Neural progenitor cell (in vitro differentiated cells): ENCODE data around the gene SULT1A1. TPM values are rescaled to one million over a fixed set of nuclear protein-coding genes. Genes with fewer than 3 reads are reported as not detected.
"Not testable (repeated sequence)": the region's sequence is repeated elsewhere in the genome, so short reads cannot be mapped to it uniquely, and the experiment has no call there.

Experiments used
- DNase-seq: peaks from one replicate; pipeline ENCODE4 v3.0.0-alpha.2; 2016; ENCODE audit warnings: low spot score
- H2AFZ ChIP-seq: fragments of 200-600 bp; sonication (generic); replicated peaks from 2 replicates; pipeline ENCODE4 v1.6.1; 2016; ENCODE audit warnings: antibody characterized with exemption
- H3F3A ChIP-seq: fragments of 200-600 bp; sonication (generic); 2 replicates; pipeline ENCODE4 v1.6.1; 2016; ENCODE audit warnings: antibody characterized with exemption, low read depth
- H3K27ac ChIP-seq: fragments of 200-600 bp; sonication (generic); 2 replicates; pipeline ENCODE4 v1.5.1; 2016; ENCODE audit warnings: mild to moderate bottlenecking
- H3K27me3 ChIP-seq: fragments of 200-600 bp; sonication (generic); 2 replicates; pipeline ENCODE4 v1.6.1; 2016; ENCODE audit warnings: mild to moderate bottlenecking, moderate library complexity
- H3K36me3 ChIP-seq: fragments of 200-600 bp; sonication (generic); 2 replicates; pipeline ENCODE4 v1.5.1; 2016
- H3K4me1 ChIP-seq: fragments of 200-600 bp; sonication (generic); 2 replicates; pipeline ENCODE4 v1.6.1; 2016; ENCODE audit warnings: mixed run types
- H3K4me2 ChIP-seq: fragments of 200-600 bp; sonication (generic); 2 replicates; pipeline ENCODE4 v1.6.1; 2016
- H3K4me3 ChIP-seq: fragments of 200-600 bp; sonication (generic); 2 replicates; pipeline ENCODE4 v1.5.1; 2016
- H3K79me2 ChIP-seq: fragments of 200-600 bp; sonication (generic); 2 replicates; pipeline ENCODE4 v1.6.1; 2016; ENCODE audit warnings: low read depth
- H3K9ac ChIP-seq: fragments of 200-600 bp; sonication (generic); 2 replicates; pipeline ENCODE4 v1.6.1; 2016
- H3K9me3 ChIP-seq: fragments of 200-600 bp; sonication (generic); 2 replicates; pipeline ENCODE4 v1.5.1; 2016; ENCODE audit warnings: low read depth
- H4K20me1 ChIP-seq: fragments of 200-600 bp; sonication (generic); 2 replicates; pipeline ENCODE4 v1.6.1; 2016; ENCODE audit warnings: low read depth
- H3K27ac Mint-ChIP-seq: 3 replicates; pipeline ENCODE4 v1.8.0; 2021; ENCODE audit warnings: mixed read lengths
- H3K27me3 Mint-ChIP-seq: 2 replicates; pipeline ENCODE4 v1.8.0; 2022; ENCODE audit warnings: low read depth, mild to moderate bottlenecking, inconsistent platforms, moderate library complexity, mixed read lengths; ENCODE audit not compliant: insufficient read depth
- H3K36me3 Mint-ChIP-seq: 3 replicates; pipeline ENCODE4 v1.8.0; 2021; ENCODE audit warnings: mixed read lengths
- H3K4me1 Mint-ChIP-seq: 3 replicates; pipeline ENCODE4 v1.8.0; 2021; ENCODE audit warnings: mixed read lengths
- H3K4me3 Mint-ChIP-seq: 3 replicates; pipeline ENCODE4 v1.8.0; 2021; ENCODE audit warnings: mild to moderate bottlenecking, moderate library complexity, mixed read lengths
- H3K9me3 Mint-ChIP-seq: 3 replicates; pipeline ENCODE4 v1.8.0; 2020; ENCODE audit warnings: mixed read lengths
- CTCF ChIP-seq: fragments of 200-600 bp; sonication (generic); IDR thresholded peaks from 2 replicates; pipeline ENCODE4 v1.5.1; 2017; ENCODE audit warnings: antibody characterized with exemption, mild to moderate bottlenecking
- EZH2 ChIP-seq: fragments of 200-600 bp; sonication (generic); IDR thresholded peaks from 2 replicates; pipeline ENCODE4 v1.6.1; 2017; ENCODE audit warnings: antibody characterized with exemption, mild to moderate bottlenecking, moderate library complexity
- EZH2phosphoT487 ChIP-seq: fragments of 200-600 bp; sonication (generic); IDR thresholded peaks from 2 replicates; pipeline ENCODE4 v1.6.1; 2017; ENCODE audit warnings: antibody characterized with exemption
- total RNA-seq: library from RNA; depleted of rRNA; stranded (reverse); fragments of >200 nt; gene quantifications from 2 replicates; pipeline ENCODE4 v1.2.3, GENCODE V29; 2015; ENCODE audit warnings: low replicate concordance

The SULT1A1 gene
- total RNA-seq, 1 donor from 2014 or later = 4.2 TPM

DNA sequence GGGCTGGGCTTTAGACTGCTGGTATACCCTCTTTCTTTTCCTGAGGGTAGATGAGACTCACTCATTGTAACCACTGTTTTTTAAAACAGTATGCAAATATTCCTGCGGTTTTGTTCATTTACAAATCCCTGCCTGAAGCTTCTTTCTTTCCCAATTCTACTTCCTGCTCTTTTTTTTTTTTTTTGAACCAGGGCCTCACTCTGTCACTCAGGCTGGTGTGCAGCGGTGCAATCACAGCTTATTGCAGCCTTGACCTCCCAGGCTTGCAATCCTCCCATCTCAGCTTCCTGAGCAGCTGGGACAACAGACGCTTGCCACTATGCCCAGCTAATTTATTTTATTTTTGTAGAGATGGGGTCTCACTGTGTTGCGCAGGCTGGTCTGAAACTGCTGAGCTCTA is 8.0 kb upstream of the SULT1A1 start:
- H3K27ac Mint-ChIP-seq = no peak overlapping the region
- no peaks in the 10 kb centered on the region for H3K79me2 ChIP-seq

DNA sequence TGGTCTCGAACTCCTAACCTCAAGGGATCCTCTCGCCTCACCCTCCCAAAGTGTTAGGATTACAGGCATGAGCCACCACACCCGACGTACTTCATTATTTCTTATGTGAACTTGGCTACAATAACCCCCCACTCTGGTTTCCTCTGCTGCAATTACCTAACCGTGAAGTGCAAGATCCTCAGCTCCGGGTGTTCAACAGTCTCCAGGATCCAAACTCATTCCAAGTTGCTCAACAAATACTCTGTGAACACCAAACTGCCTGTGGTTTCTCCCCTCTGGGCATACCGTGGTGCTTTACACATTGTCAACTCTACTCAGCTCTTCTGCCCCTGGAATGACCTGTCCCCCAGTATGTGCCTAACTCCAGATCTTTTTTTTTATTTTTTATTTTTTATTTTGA is 6.8 kb upstream of the SULT1A1 start:
- DNase-seq = no peak

More for the DNA sequence above, 8.0 kb upstream of the SULT1A1 start:
- H3K4me2 ChIP-seq = no peak overlapping the region
- H3K27me3 Mint-ChIP-seq = peaks cover 5% of the 10 kb centered on the region
- H3K36me3 Mint-ChIP-seq = no peaks in the 10 kb centered on the region
- no peaks in the 10 kb centered on the region for H3K36me3 ChIP-seq
- no peaks in the 10 kb centered on the region for H3K27me3 ChIP-seq
- no peak overlapping the region for H3K27ac ChIP-seq
- H3K9ac ChIP-seq = no peak overlapping the region
- peaks cover 20% of the 10 kb centered on the region for H3K4me1 Mint-ChIP-seq
- peaks cover 4% of the 10 kb centered on the region for H3F3A ChIP-seq
- H2AFZ ChIP-seq = no peak overlapping the region
- no peaks in the 10 kb centered on the region for H3K9me3 ChIP-seq
- no peak for DNase-seq
- H3K4me3 Mint-ChIP-seq = no peak overlapping the region
- H3K9me3 Mint-ChIP-seq = no peaks in the 10 kb centered on the region
- peaks cover 4% of the 10 kb centered on the region for H3K4me1 ChIP-seq
- TF ChIP-seq EZH2 = no peak
- TF ChIP-seq EZH2phosphoT487 = no peak
- no peak for TF ChIP-seq CTCF
- no peaks in the 10 kb centered on the region for H4K20me1 ChIP-seq
- H3K4me3 ChIP-seq = no peak overlapping the region

GRCh38 chr16:28616224-28616577 is 6.4 kb upstream of the SULT1A1 start:
- H3F3A ChIP-seq, H3K27ac Mint-ChIP-seq, H2AFZ ChIP-seq, H3K4me3 Mint-ChIP-seq, H3K36me3 Mint-ChIP-seq, H3K27me3 Mint-ChIP-seq, H3K79me2 ChIP-seq, H3K9me3 ChIP-seq, H3K9ac ChIP-seq, H3K36me3 ChIP-seq, H3K4me2 ChIP-seq, H3K27ac ChIP-seq, DNase-seq, H3K4me1 ChIP-seq, H3K4me3 ChIP-seq, H3K27me3 ChIP-seq, H3K9me3 Mint-ChIP-seq, H4K20me1 ChIP-seq: not testable (repeated sequence)
- peaks cover 10% of the 10 kb centered on the region for H3K4me1 Mint-ChIP-seq

More for the DNA sequence above, 6.8 kb upstream of the SULT1A1 start:
- Histone ChIP-seq H3K27me3 (no peaks in the 10 kb centered on the region), H4K20me1 (no peaks in the 10 kb centered on the region), H3K9me3 (no peaks in the 10 kb centered on the region), H3K4me1 (peaks cover 1% of the 10 kb centered on the region), H2AFZ (no peak overlapping the region), H3F3A (peaks cover under 1% of the 10 kb centered on the region), H3K36me3 (no peaks in the 10 kb centered on the region), H3K9ac (no peak overlapping the region), H3K79me2 (no peaks in the 10 kb centered on the region), H3K27ac (no peak overlapping the region), H3K4me2 (no peak overlapping the region), H3K4me3 (no peak overlapping the region)
- Mint-ChIP-seq H3K9me3 (no peaks in the 10 kb centered on the region), H3K4me1 (peaks cover 13% of the 10 kb centered on the region), H3K36me3 (no peaks in the 10 kb centered on the region), H3K27me3 (peaks cover 3% of the 10 kb centered on the region), H3K27ac (no peak overlapping the region), H3K4me3 (no peak overlapping the region)
- TF ChIP-seq EZH2phosphoT487 = no peak
- TF ChIP-seq CTCF = no peak
- TF ChIP-seq EZH2 = no peak

GRCh38 chr16:28615486-28616223 is 5.8 kb upstream of the SULT1A1 start:
- peaks cover 13% of the 10 kb centered on the region for H3K4me1 Mint-ChIP-seq
- not testable (repeated sequence) for H3K9me3 Mint-ChIP-seq, H3K4me1 ChIP-seq, H3K27ac Mint-ChIP-seq, H3K4me2 ChIP-seq, H3K9me3 ChIP-seq, H3K79me2 ChIP-seq, H3K27ac ChIP-seq, H3F3A ChIP-seq, H3K36me3 Mint-ChIP-seq, H3K27me3 Mint-ChIP-seq, H3K4me3 ChIP-seq, H3K9ac ChIP-seq, H2AFZ ChIP-seq, H3K27me3 ChIP-seq, H3K36me3 ChIP-seq, H3K4me3 Mint-ChIP-seq, H4K20me1 ChIP-seq
- peak; percentile 72 for TF ChIP-seq CTCF
- peak; percentile 44 for DNase-seq

GRCh38 chr16:28614561-28614960 is 4.7 kb upstream of the SULT1A1 start:
- not testable (repeated sequence) for H3K4me3 Mint-ChIP-seq, H3K9ac ChIP-seq, H3K4me2 ChIP-seq, H3K27me3 Mint-ChIP-seq, H3K9me3 ChIP-seq, H3K4me1 ChIP-seq, H3K27me3 ChIP-seq, H3K27ac Mint-ChIP-seq, H3K4me3 ChIP-seq, H3K27ac ChIP-seq, DNase-seq, H2AFZ ChIP-seq, H3F3A ChIP-seq, H4K20me1 ChIP-seq, H3K79me2 ChIP-seq, H3K36me3 Mint-ChIP-seq, H3K36me3 ChIP-seq, H3K9me3 Mint-ChIP-seq
- peaks cover 18% of the 10 kb centered on the region for H3K4me1 Mint-ChIP-seq

DNA sequence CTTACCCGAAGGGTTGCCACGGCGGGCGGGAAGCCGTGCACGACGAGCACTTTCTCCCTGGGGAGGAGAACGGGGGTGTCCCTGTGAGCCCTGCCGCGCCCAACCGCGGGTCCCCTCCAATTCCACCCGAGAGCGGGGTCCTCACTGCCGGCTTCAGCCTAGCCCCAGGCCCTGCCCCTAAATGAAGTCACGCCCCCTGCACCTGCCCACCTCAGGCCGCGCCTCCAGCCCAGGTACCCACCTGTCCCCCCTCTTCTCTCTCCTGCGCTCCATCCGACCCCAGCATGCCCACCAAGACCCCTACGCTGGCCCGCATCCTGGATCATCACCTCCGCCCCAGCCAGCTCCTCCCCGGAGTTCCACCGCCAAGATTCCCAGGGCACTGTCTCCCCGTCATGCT is 4.1 kb upstream of the SULT1A1 start:
- H3F3A ChIP-seq, H3K4me2 ChIP-seq, H3K27ac ChIP-seq, H3K36me3 Mint-ChIP-seq, H3K9me3 ChIP-seq, H4K20me1 ChIP-seq, H3K79me2 ChIP-seq, H3K27me3 Mint-ChIP-seq, H3K27me3 ChIP-seq, H3K36me3 ChIP-seq, H3K9ac ChIP-seq, DNase-seq, H3K27ac Mint-ChIP-seq, H3K4me3 ChIP-seq, H3K4me1 ChIP-seq, H2AFZ ChIP-seq, H3K9me3 Mint-ChIP-seq, H3K4me3 Mint-ChIP-seq: not testable (repeated sequence)
- H3K4me1 Mint-ChIP-seq = peaks cover 18% of the 10 kb centered on the region
